DMS114 treated with DMSO at 0.1 percent for 48 hours (cell line): ENCODE results near the gene SLC5A11.
"Not testable (repeated sequence)": the region's sequence is repeated elsewhere in the genome, so short reads cannot be mapped to it uniquely, and the experiment has no call there.

Source experiments
- DNase-seq: peaks from one replicate; lab custom pipeline; 2025; ENCODE audit not compliant: unreplicated experiment; lab: John Stamatoyannopoulos, UW

SLC5A11 gene

GRCh38 chr16:24856871-24857270, 11.1 kb downstream of the SLC5A11 start:
- DNase-seq: not testable (repeated sequence)

GRCh38 chr16:24858219-24859041, 12.7 kb downstream of the SLC5A11 start:
- no peak for DNase-seq

- no peak for DNase-seq
These were observed 15.7 kb downstream of the SLC5A11 start for GRCh38 chr16:24861461-24861860.

GRCh38 chr16:24863582-24864437, 18.0 kb downstream of the SLC5A11 start:
- DNase-seq: no peak

GRCh38 chr16:24869033-24869432, 23.3 kb downstream of the SLC5A11 start:
- no peak for DNase-seq

GRCh38 chr16:24871891-24872290, 26.1 kb downstream of the SLC5A11 start:
- DNase-seq: no peak

- DNase-seq: no peak
These were observed 27.3 kb downstream of the SLC5A11 start for GRCh38 chr16:24873028-24873427.

- DNase-seq: no peak
These were observed 29.7 kb downstream of the SLC5A11 start for GRCh38 chr16:24875466-24875865.

GRCh38 chr16:24876231-24876630, 30.5 kb downstream of the SLC5A11 start:
- no peak for DNase-seq

GRCh38 chr16:24879684-24880083, 33.9 kb downstream of the SLC5A11 start:
- no peak for DNase-seq

- no peak for DNase-seq
These were observed 38.0 kb downstream of the SLC5A11 start for GRCh38 chr16:24883714-24884151.

GRCh38 chr16:24887472-24887871, 41.7 kb downstream of the SLC5A11 start:
- DNase-seq: no peak

GRCh38 chr16:24890746-24891145, 45.0 kb downstream of the SLC5A11 start:
- no peak for DNase-seq

- DNase-seq: no peak
These were observed 50.7 kb downstream of the SLC5A11 start for GRCh38 chr16:24896439-24896838.

- not testable (repeated sequence) for DNase-seq
These were observed 51.8 kb downstream of the SLC5A11 start for GRCh38 chr16:24897522-24897921.

GRCh38 chr16:24900230-24900629, 54.5 kb downstream of the SLC5A11 start:
- no peak for DNase-seq

- no peak for DNase-seq
These were observed 60.5 kb downstream of the SLC5A11 start for GRCh38 chr16:24906199-24906808.

- no peak for DNase-seq
These were observed 61.1 kb downstream of the SLC5A11 start for GRCh38 chr16:24906901-24907300.

- DNase-seq: no peak
These were observed 63.0 kb downstream of the SLC5A11 start for GRCh38 chr16:24908716-24909115.

GRCh38 chr16:24909856-24910255, 64.1 kb downstream of the SLC5A11 start:
- no peak for DNase-seq

- no peak for DNase-seq
These were observed 69.3 kb downstream of the SLC5A11 start for GRCh38 chr16:24915019-24915418.

- DNase-seq: no peak
These were observed 69.8 kb downstream of the SLC5A11 start for GRCh38 chr16:24915576-24915975.
